GM18873 (cell line): ENCODE data around the gene PPP1R3F.
"Not testable (repeated sequence)": the region's sequence is repeated elsewhere in the genome, so short reads cannot be mapped to it uniquely, and the experiment has no call there.

Source experiments
- ATAC-seq: cut with Tn5 transposase; IDR thresholded peaks from one replicate; pipeline ENCODE4 v1.9.1; 2021; ENCODE audit warnings: mild to moderate bottlenecking, moderate library complexity, moderate number of reproducible peaks; ENCODE audit not compliant: unreplicated experiment, low FRiP score

PPP1R3F gene

GRCh38 chrX:49309401-49309981 lies 39.9 kb downstream of the PPP1R3F start:
- ATAC-seq = no peak

DNA sequence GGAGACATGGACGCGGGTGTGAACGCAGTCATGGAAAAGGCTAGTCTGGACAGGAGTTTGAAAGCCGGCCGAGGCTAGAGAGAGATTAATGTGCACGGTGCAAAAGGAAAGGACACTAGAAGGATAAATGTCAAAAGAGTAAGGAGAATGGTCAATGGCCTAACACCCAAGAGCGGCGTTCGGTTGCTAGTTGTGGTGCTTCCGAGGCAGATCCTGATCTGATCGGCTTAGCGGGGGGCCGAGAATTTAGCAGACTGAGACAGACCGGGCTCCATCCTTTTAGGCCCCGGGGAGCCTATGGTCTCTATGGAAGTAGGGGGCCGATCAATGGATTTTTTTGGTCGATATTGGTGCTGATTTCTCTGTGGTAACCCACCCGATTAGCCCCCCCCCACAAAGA lies 40.8 kb downstream of the PPP1R3F start:
- ATAC-seq = no peak

GRCh38 chrX:49312176-49312575 lies 42.6 kb downstream of the PPP1R3F start:
- ATAC-seq = no peak

- no peak for ATAC-seq
These were observed 46.5 kb downstream of the PPP1R3F start for GRCh38 chrX:49316085-49316484.

DNA sequence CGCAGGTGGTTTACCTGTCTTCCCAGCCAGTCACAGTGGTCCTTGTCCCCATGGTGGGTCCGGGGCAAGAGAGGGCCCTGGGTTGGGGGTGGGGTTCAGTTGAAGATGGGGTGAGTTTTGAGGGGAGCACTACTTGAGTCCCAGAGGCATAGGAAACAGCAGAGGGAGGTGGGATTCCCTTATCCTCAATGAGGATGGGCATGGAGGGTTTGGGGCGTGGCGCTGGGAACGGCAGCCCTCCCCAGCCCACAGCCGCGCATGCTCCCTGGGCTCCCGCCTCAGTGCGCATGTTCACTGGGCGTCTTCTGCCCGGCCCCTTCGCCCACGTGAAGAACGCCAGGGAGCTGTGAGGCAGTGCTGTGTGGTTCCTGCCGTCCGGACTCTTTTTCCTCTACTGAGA lies 52.1 kb downstream of the PPP1R3F start, which contains the start of gene GAGE12J:
Gene GAGE12J (plus strand): TSS at position 301 of the 400 bp plus-strand sequence. CDS start 1,157 bp downstream, outside the sequence.
- not testable (repeated sequence) for ATAC-seq

GRCh38 chrX:49322266-49322665 lies 52.7 kb downstream of the PPP1R3F start:
- ATAC-seq = not testable (repeated sequence)

GRCh38 chrX:49323735-49324134 lies 54.1 kb downstream of the PPP1R3F start:
- ATAC-seq = not testable (repeated sequence)

GRCh38 chrX:49330421-49330820 lies 60.8 kb downstream of the PPP1R3F start:
- ATAC-seq = not testable (repeated sequence)

DNA sequence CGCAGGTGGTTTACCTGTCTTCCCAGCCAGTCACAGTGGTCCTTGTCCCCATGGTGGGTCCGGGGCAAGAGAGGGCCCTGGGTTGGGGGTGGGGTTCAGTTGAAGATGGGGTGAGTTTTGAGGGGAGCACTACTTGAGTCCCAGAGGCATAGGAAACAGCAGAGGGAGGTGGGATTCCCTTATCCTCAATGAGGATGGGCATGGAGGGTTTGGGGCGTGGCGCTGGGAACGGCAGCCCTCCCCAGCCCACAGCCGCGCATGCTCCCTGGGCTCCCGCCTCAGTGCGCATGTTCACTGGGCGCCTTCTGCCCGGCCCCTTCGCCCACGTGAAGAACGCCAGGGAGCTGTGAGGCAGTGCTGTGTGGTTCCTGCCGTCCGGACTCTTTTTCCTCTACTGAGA lies 61.7 kb downstream of the PPP1R3F start, which contains the start of gene GAGE13:
Gene GAGE13 (plus strand): TSS at position 301 of the 400 bp plus-strand sequence. CDS start 1,156 bp downstream, outside the sequence.
- ATAC-seq = not testable (repeated sequence)

DNA sequence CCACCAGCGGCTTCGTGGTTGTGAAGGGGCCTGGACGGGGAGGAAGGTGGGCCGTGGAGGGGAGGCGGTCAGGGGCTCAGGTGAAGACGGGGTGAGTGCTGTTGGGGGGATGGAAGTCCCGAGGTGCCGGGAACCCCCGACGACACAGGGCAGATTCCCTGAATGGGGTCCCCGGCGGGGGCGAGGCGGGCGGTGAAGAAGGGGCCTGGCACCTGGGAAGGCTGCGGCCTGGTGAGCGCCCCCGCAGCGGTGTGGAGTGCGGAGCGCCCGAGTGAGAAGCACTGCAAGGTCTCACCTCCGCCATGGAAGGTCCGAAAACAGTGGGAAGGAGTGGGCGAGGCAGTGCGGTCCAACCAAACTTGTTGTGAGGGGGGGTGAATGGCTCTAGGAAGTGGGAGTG lies 62.2 kb downstream of the PPP1R3F start:
- not testable (repeated sequence) for ATAC-seq
